CD14-positive monocyte (primary cell): ENCODE measurements around the gene LRRC4C. TPM values are rescaled to one million over a fixed set of nuclear protein-coding genes. Genes with fewer than 3 reads are reported as not detected.

Experiments used
- DNase-seq, 3 donors: peaks; one replicate each; pipeline ENCODE4 v3.0.0-alpha.2; 2011 to 2022
- H2AFZ ChIP-seq: 2 replicates; pipeline ENCODE4 v1.6.0; 2012; ENCODE audit warnings: mild to moderate bottlenecking, low read depth, low read length, inconsistent platforms; ENCODE audit not compliant: insufficient read depth, poor library complexity, severe bottlenecking
- H3K27ac ChIP-seq, 2 donors: 1 replicate in 1 of 2; 2 replicates in 1 of 2; pipeline ENCODE4 v1.5.1; 2012 to 2013; ENCODE audit warnings: low read length in 2 of 2, control low read depth in 1 of 2, inconsistent platforms in 1 of 2, low read depth in 1 of 2, mild to moderate bottlenecking in 1 of 2
- H3K27me3 ChIP-seq, 2 donors: one replicate each; pipeline versions ENCODE4 v1.6.0 to v1.6.1; 2011 to 2013; ENCODE audit warnings: low read length in 2 of 2; ENCODE audit not compliant: control insufficient read depth in 2 of 2, insufficient read depth in 2 of 2
- H3K36me3 ChIP-seq, 2 donors: replicated peaks in 1 of 2; 1 replicate in 1 of 2; 2 replicates in 1 of 2; pipeline versions ENCODE4 v1.5.1 to v1.6.1; 2012 to 2013; ENCODE audit warnings: low read length in 2 of 2, control low read depth in 1 of 2, inconsistent platforms in 1 of 2, mild to moderate bottlenecking in 1 of 2; ENCODE audit not compliant: insufficient read depth in 2 of 2, control insufficient read depth in 1 of 2
- H3K4me1 ChIP-seq, 2 donors: 1 replicate in 1 of 2; 2 replicates in 1 of 2; pipeline versions ENCODE4 v1.5.1 to v1.6.1; 2012 to 2013; ENCODE audit warnings: low read length in 2 of 2, control low read depth in 1 of 2, inconsistent platforms in 1 of 2, mild to moderate bottlenecking in 1 of 2, moderate library complexity in 1 of 2; ENCODE audit not compliant: insufficient read depth in 2 of 2, control insufficient read depth in 1 of 2
- H3K4me2 ChIP-seq: replicated peaks from 2 replicates; pipeline ENCODE3; 2012; ENCODE audit warnings: low read length, moderate library complexity, mild to moderate bottlenecking; ENCODE audit not compliant: poor library complexity, severe bottlenecking; ENCODE audit errors: extremely low read depth
- H3K4me3 ChIP-seq, 3 experiments: fragments of 200-600 bp in 1 of 3; sonication (generic) in 1 of 3; replicated peaks in 1 of 3; 1 replicate in 2 of 3; 2 replicates in 1 of 3; pipeline ENCODE4 v1.5.1; 2011 to 2013; ENCODE audit warnings: low read length in 3 of 3, mild to moderate bottlenecking in 3 of 3, control low read depth in 2 of 3, low read depth in 2 of 3, inconsistent platforms in 1 of 3, moderate library complexity in 1 of 3
- H3K79me2 ChIP-seq: 2 replicates; pipeline ENCODE4 v1.6.0; 2012; ENCODE audit warnings: mild to moderate bottlenecking, control low read depth, inconsistent platforms, low read length, moderate library complexity; ENCODE audit not compliant: insufficient read depth
- H3K9ac ChIP-seq: 2 replicates; pipeline ENCODE4 v1.6.0; 2017; ENCODE audit warnings: low read length, mild to moderate bottlenecking; ENCODE audit not compliant: insufficient read depth, poor library complexity, severe bottlenecking
- H3K9me3 ChIP-seq, 2 donors: replicated peaks in 1 of 2; 1 replicate in 1 of 2; 2 replicates in 1 of 2; pipeline versions ENCODE4 v1.5.1 to v1.6.1; 2012 to 2013; ENCODE audit warnings: low read length in 2 of 2, control low read depth in 1 of 2; ENCODE audit not compliant: control insufficient read depth in 1 of 2, insufficient read depth in 1 of 2
- H4K20me1 ChIP-seq: 2 replicates; pipeline ENCODE4 v1.6.0; 2012; ENCODE audit warnings: mild to moderate bottlenecking, low read length, control low read depth, moderate library complexity; ENCODE audit not compliant: insufficient read depth
- H3K27ac Mint-ChIP-seq, 7 donors: one replicate each; pipeline ENCODE4 v1.8.0; 2020; ENCODE audit warnings: mild to moderate bottlenecking in 7 of 7, mixed read lengths in 7 of 7, moderate library complexity in 6 of 7, inconsistent platforms in 2 of 7
- H3K27me3 Mint-ChIP-seq, 3 donors: one replicate each; pipeline ENCODE4 v1.8.0; 2021 to 2022; ENCODE audit warnings: low read depth in 3 of 3, mild to moderate bottlenecking in 3 of 3, mixed read lengths in 3 of 3, moderate library complexity in 3 of 3, inconsistent platforms in 1 of 3
- H3K36me3 Mint-ChIP-seq, 2 donors: one replicate each; pipeline ENCODE4 v1.8.0; 2020; ENCODE audit warnings: mixed read lengths in 2 of 2, inconsistent platforms in 1 of 2, mild to moderate bottlenecking in 1 of 2
- H3K4me1 Mint-ChIP-seq: one replicate; pipeline ENCODE4 v1.8.0; 2020; ENCODE audit warnings: mild to moderate bottlenecking, mixed read lengths
- H3K4me3 Mint-ChIP-seq, 2 donors: one replicate each; pipeline ENCODE4 v1.8.0; 2020; ENCODE audit warnings: mild to moderate bottlenecking in 2 of 2, mixed read lengths in 2 of 2, moderate library complexity in 1 of 2
- H3K9me3 Mint-ChIP-seq, 7 donors: one replicate each; pipeline ENCODE4 v1.8.0; 2020 to 2022; ENCODE audit warnings: mixed read lengths in 7 of 7, mild to moderate bottlenecking in 6 of 7, moderate library complexity in 6 of 7, inconsistent platforms in 2 of 7
- WGBS: methylation state at CpG from one replicate; pipeline ENCODE4 v1.1.5; 2013; ENCODE audit warnings: missing lambda C conversion rate; ENCODE audit not compliant: insufficient coverage; 5-methylcytosine and 5-hydroxymethylcytosine counted together
- intact Hi-C, 2 donors: fragments of 100-400 bp; cut with micrococcal nuclease; formaldehyde crosslinking; loops; one replicate each; pipeline versions ENCODE4 v1.15.0 to v1.15.1; 2023
- polyA plus RNA-seq, 3 donors: library from polyadenylated mRNA; depleted of rRNA in 1 of 3; unstranded in 2 of 3; stranded (reverse) in 1 of 3; fragments of 300-500 nt in 2 of 3; fragments of >200 nt in 1 of 3; fragmentation: Illumina TruSeq in 2 of 3; gene quantifications; 1 replicate in 2 of 3; 2 replicates in 1 of 3; pipeline ENCODE4 v1.2.3, GENCODE V29; 2012 to 2021
- TF ChIP-seq, protein P1 (sequence below): fragments of 200-600 bp; IDR thresholded peaks from one replicate; pipeline ENCODE4 v1.8.0; 2022; ENCODE audit warnings: antibody characterized with exemption, mild to moderate bottlenecking

LRRC4C gene
- polyA plus RNA-seq, 3 donors = not detected

- H2AFZ ChIP-seq = no peak overlapping the region
- H3K27me3 ChIP-seq = no peaks in the 10 kb centered on the region
- intact Hi-C loops = no loop called here
- Mint-ChIP-seq H3K4me1 (no peaks in the 10 kb centered on the region), H3K9me3 (no peaks in the 10 kb centered on the region), H3K4me3 (no peak overlapping the region), H3K27ac (no peak overlapping the region), H3K36me3 (no peaks in the 10 kb centered on the region), H3K27me3 (no peaks in the 10 kb centered on the region)
- no peak for DNase-seq
- H3K36me3 ChIP-seq = no peaks in the 10 kb centered on the region
- no peak overlapping the region for H3K4me2 ChIP-seq
- H4K20me1 ChIP-seq = no peaks in the 10 kb centered on the region
- no peak overlapping the region for H3K9ac ChIP-seq
- TF ChIP-seq, protein P1, sequence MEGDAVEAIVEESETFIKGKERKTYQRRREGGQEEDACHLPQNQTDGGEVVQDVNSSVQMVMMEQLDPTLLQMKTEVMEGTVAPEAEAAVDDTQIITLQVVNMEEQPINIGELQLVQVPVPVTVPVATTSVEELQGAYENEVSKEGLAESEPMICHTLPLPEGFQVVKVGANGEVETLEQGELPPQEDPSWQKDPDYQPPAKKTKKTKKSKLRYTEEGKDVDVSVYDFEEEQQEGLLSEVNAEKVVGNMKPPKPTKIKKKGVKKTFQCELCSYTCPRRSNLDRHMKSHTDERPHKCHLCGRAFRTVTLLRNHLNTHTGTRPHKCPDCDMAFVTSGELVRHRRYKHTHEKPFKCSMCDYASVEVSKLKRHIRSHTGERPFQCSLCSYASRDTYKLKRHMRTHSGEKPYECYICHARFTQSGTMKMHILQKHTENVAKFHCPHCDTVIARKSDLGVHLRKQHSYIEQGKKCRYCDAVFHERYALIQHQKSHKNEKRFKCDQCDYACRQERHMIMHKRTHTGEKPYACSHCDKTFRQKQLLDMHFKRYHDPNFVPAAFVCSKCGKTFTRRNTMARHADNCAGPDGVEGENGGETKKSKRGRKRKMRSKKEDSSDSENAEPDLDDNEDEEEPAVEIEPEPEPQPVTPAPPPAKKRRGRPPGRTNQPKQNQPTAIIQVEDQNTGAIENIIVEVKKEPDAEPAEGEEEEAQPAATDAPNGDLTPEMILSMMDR = no peak
- no CpG with 5 or more reads among the region's 2 CpGs for WGBS
- no peak overlapping the region for H3K4me3 ChIP-seq
- H3K79me2 ChIP-seq = no peaks in the 10 kb centered on the region
- no peaks in the 10 kb centered on the region for H3K4me1 ChIP-seq
- H3K9me3 ChIP-seq = no peaks in the 10 kb centered on the region
- no peak overlapping the region for H3K27ac ChIP-seq
These were observed 632.9 kb downstream of the LRRC4C start for GRCh38 chr11:40826601-40827000.

DNA sequence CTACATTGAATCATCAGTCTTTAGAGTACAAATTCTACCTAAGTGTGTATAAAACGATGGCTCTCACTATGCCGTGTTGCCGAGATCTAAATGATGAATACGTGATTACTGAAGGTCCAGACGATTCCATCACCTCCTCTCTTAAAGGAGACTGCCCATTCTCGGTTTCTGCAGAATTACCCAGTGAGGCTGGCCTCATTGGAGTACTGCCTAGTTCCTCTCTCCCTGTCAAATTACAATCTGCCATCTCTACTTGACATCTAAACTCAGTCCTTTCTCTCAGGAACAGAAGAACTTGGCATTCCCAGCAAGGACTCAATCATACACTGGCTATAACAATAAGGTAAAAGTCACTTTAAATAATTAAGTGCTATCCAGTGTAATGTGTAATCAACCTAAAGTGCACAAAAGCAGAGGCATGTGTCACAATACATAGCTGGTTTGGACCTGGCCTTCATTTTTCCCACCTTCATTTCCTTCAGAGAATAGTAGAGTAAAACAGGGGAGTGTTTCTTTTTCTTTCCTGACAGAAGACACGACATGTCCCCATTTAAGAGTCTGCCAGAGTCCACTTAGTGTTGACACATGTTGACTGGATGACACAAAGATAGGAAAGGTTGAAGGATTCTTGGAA lies 634.1 kb downstream of the LRRC4C start:
- Histone ChIP-seq H3K36me3 (no peaks in the 10 kb centered on the region), H3K9ac (no peak overlapping the region), H3K27ac (no peak overlapping the region), H2AFZ (no peak overlapping the region), H3K4me2 (no peak overlapping the region), H3K4me1 (no peaks in the 10 kb centered on the region), H3K79me2 (no peaks in the 10 kb centered on the region), H3K4me3 (no peak overlapping the region), H4K20me1 (no peaks in the 10 kb centered on the region), H3K27me3 (no peaks in the 10 kb centered on the region), H3K9me3 (no peaks in the 10 kb centered on the region)
- TF ChIP-seq, protein P1 = no peak
- no peaks in the 10 kb centered on the region for H3K4me1 Mint-ChIP-seq
- WGBS = 86% methylated on average over 5 of the region's 7 CpGs
- H3K27me3 Mint-ChIP-seq = no peaks in the 10 kb centered on the region
- DNase-seq = no peak
- intact Hi-C loops = no loop called here
- no peak overlapping the region for H3K4me3 Mint-ChIP-seq
- H3K36me3 Mint-ChIP-seq = no peaks in the 10 kb centered on the region
- no peaks in the 10 kb centered on the region for H3K9me3 Mint-ChIP-seq
- no peak overlapping the region for H3K27ac Mint-ChIP-seq
